IMR-90 (cell line): Measurements from ENCODE around the gene SEMA3C.

Experiments
- CEBPB ChIP-seq: IDR thresholded peaks from 2 replicates; pipeline ENCODE4 v1.6.1; 2012; ENCODE audit warnings: low read depth, low read length, improper control_type of control experiment
- ELK1 ChIP-seq: fragments of 150-350 bp; IDR thresholded peaks from 2 replicates; pipeline ENCODE4 v1.6.1; 2016; ENCODE audit warnings: low read depth, mild to moderate bottlenecking, low read length, moderate library complexity, borderline replicate concordance
- MAFK ChIP-seq: IDR thresholded peaks from 2 replicates; pipeline ENCODE4 v1.6.1; 2012; ENCODE audit warnings: low read depth, low read length, improper control_type of control experiment
- POLR2A ChIP-seq: IDR thresholded peaks from 2 replicates; pipeline ENCODE4 v1.6.1; 2012; ENCODE audit warnings: mild to moderate bottlenecking, low read depth, low read length
- RAD21 ChIP-seq: IDR thresholded peaks from 2 replicates; pipeline ENCODE4 v1.6.1; 2012; ENCODE audit warnings: low read length, improper control_type of control experiment
- RCOR1 ChIP-seq: IDR thresholded peaks from 2 replicates; pipeline ENCODE4 v1.6.1; 2012; ENCODE audit warnings: mild to moderate bottlenecking, low read length, improper control_type of control experiment; ENCODE audit not compliant: insufficient replicate concordance
- SMC3 ChIP-seq: fragments of 150-350 bp; IDR thresholded peaks from 2 replicates; pipeline ENCODE4 v1.6.1; 2016; ENCODE audit warnings: low read depth, mild to moderate bottlenecking, antibody characterized with exemption, low read length, moderate library complexity
- TF ChIP-seq, protein P1 (sequence below): conservative IDR thresholded peaks from 2 replicates; pipeline ENCODE4 v1.5.1; 2012; ENCODE audit warnings: mild to moderate bottlenecking, low read depth, low read length, improper control_type of control experiment

DNA sequence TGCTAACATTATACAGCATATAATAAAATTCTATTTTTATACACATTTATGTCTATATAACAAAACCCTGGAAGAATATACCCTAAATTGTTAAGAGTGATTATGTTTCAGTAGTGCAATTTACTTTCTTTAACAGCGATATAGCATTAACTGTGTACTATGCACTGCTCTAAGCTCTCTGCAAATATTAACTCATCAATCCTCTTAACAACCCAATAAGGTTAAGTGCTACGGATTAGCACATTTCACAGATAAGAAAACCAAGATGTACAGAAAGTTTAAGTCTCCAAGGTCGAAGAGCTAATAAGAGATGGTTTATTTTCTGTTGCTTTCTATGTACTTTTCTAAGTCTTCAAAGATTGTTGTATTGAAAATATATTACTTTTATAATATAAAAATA lies 95.8 kb downstream of the SEMA3C start:
- TF ChIP-seq, protein P1, sequence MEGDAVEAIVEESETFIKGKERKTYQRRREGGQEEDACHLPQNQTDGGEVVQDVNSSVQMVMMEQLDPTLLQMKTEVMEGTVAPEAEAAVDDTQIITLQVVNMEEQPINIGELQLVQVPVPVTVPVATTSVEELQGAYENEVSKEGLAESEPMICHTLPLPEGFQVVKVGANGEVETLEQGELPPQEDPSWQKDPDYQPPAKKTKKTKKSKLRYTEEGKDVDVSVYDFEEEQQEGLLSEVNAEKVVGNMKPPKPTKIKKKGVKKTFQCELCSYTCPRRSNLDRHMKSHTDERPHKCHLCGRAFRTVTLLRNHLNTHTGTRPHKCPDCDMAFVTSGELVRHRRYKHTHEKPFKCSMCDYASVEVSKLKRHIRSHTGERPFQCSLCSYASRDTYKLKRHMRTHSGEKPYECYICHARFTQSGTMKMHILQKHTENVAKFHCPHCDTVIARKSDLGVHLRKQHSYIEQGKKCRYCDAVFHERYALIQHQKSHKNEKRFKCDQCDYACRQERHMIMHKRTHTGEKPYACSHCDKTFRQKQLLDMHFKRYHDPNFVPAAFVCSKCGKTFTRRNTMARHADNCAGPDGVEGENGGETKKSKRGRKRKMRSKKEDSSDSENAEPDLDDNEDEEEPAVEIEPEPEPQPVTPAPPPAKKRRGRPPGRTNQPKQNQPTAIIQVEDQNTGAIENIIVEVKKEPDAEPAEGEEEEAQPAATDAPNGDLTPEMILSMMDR = no peak
- TF ChIP-seq MAFK = no peak
- no peak for TF ChIP-seq POLR2A
- TF ChIP-seq SMC3 = no peak
- TF ChIP-seq RAD21 = no peak
- no peak for TF ChIP-seq ELK1
- TF ChIP-seq CEBPB = no peak
- TF ChIP-seq RCOR1 = no peak
